ENCODE measurements around the gene ZNF518A.

- no peak for TF ChIP-seq CTCF (IDR thresholded peaks at IDR 0.05)
- TF ChIP-seq, protein P1, sequence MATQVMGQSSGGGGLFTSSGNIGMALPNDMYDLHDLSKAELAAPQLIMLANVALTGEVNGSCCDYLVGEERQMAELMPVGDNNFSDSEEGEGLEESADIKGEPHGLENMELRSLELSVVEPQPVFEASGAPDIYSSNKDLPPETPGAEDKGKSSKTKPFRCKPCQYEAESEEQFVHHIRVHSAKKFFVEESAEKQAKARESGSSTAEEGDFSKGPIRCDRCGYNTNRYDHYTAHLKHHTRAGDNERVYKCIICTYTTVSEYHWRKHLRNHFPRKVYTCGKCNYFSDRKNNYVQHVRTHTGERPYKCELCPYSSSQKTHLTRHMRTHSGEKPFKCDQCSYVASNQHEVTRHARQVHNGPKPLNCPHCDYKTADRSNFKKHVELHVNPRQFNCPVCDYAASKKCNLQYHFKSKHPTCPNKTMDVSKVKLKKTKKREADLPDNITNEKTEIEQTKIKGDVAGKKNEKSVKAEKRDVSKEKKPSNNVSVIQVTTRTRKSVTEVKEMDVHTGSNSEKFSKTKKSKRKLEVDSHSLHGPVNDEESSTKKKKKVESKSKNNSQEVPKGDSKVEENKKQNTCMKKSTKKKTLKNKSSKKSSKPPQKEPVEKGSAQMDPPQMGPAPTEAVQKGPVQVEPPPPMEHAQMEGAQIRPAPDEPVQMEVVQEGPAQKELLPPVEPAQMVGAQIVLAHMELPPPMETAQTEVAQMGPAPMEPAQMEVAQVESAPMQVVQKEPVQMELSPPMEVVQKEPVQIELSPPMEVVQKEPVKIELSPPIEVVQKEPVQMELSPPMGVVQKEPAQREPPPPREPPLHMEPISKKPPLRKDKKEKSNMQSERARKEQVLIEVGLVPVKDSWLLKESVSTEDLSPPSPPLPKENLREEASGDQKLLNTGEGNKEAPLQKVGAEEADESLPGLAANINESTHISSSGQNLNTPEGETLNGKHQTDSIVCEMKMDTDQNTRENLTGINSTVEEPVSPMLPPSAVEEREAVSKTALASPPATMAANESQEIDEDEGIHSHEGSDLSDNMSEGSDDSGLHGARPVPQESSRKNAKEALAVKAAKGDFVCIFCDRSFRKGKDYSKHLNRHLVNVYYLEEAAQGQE (IDR thresholded peaks at IDR 0.05; ENCODE audit: insufficient read depth in 1 of 2, low read depth in 2 of 2, low read length in 1 of 2), result no peak
- no peak for TF ChIP-seq POLR2AphosphoS5 (IDR thresholded peaks at IDR 0.05; ENCODE audit: low read depth, low read length)
These were observed 78.8 kb downstream of the ZNF518A start for GRCh38 chr10:96208946-96209345.
